Adrenal gland (tissue), 5 donors: ENCODE results near the gene SPCS2.

ENCODE experiments used
- POLR2A ChIP-seq, 2 donors: fragments of 450-650 bp; IDR thresholded peaks; one replicate each; pipeline ENCODE4 v1.6.1; 2017; ENCODE audit warnings: antibody characterized with exemption in 2 of 2, mild to moderate bottlenecking in 2 of 2, moderate library complexity in 1 of 2
- TF ChIP-seq, protein P1 (sequence below), 6 experiments: fragments of 450-650 bp in 4 of 6; fragments of 200-600 bp in 2 of 6; sonication (generic) in 1 of 6; IDR thresholded peaks; 1 replicate in 5 of 6; 2 replicates in 1 of 6; pipeline versions ENCODE4 v1.5.1 to v1.8.0; 2016 to 2021; ENCODE audit warnings: antibody characterized with exemption in 6 of 6, mild to moderate bottlenecking in 2 of 6, moderate library complexity in 1 of 6
- donor health status: DM: no; HTN: no; CAD: no.

DNA sequence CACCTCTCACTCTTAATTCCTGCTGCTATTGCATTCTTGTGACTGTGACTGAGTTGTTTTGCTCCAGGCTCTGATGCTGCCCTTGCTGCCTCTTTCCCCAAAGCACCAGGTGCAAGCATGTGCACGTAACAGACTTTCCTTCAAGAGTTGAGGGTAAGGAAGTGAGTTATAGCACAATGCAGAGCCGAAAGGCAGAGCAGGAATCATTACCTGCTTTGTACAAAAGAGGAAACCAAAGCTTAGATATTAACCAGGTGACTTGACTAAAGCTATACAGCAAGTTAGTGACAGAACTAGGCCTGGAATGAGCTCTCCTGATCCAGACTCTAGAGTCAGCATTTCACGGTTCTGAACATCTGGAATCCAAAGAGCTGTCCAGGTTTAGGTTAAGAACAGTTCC, 73.2 kb downstream of the SPCS2 start:
- TF ChIP-seq, protein P1, sequence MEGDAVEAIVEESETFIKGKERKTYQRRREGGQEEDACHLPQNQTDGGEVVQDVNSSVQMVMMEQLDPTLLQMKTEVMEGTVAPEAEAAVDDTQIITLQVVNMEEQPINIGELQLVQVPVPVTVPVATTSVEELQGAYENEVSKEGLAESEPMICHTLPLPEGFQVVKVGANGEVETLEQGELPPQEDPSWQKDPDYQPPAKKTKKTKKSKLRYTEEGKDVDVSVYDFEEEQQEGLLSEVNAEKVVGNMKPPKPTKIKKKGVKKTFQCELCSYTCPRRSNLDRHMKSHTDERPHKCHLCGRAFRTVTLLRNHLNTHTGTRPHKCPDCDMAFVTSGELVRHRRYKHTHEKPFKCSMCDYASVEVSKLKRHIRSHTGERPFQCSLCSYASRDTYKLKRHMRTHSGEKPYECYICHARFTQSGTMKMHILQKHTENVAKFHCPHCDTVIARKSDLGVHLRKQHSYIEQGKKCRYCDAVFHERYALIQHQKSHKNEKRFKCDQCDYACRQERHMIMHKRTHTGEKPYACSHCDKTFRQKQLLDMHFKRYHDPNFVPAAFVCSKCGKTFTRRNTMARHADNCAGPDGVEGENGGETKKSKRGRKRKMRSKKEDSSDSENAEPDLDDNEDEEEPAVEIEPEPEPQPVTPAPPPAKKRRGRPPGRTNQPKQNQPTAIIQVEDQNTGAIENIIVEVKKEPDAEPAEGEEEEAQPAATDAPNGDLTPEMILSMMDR (IDR thresholded peaks at IDR 0.05) = no peak
- no peak for TF ChIP-seq POLR2A (IDR thresholded peaks at IDR 0.05)
